Measurements from ENCODE around the gene GPR21. TPM values are rescaled to one million over a fixed set of nuclear protein-coding genes. Genes with fewer than 3 reads are reported as not detected.

Gene GPR21
- total RNA-seq, 1 donor from 2014 or later = 2.9 TPM

GRCh38 chr9:123016631-123017030 lies 16.8 kb upstream of the GPR21 start:
- TF ChIP-seq, protein P1, sequence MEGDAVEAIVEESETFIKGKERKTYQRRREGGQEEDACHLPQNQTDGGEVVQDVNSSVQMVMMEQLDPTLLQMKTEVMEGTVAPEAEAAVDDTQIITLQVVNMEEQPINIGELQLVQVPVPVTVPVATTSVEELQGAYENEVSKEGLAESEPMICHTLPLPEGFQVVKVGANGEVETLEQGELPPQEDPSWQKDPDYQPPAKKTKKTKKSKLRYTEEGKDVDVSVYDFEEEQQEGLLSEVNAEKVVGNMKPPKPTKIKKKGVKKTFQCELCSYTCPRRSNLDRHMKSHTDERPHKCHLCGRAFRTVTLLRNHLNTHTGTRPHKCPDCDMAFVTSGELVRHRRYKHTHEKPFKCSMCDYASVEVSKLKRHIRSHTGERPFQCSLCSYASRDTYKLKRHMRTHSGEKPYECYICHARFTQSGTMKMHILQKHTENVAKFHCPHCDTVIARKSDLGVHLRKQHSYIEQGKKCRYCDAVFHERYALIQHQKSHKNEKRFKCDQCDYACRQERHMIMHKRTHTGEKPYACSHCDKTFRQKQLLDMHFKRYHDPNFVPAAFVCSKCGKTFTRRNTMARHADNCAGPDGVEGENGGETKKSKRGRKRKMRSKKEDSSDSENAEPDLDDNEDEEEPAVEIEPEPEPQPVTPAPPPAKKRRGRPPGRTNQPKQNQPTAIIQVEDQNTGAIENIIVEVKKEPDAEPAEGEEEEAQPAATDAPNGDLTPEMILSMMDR (IDR thresholded peaks at IDR 0.05; ENCODE audit: unreplicated experiment) = no peak
- Mint-ChIP-seq H3K4me1 (ENCODE audit: low read depth) (no peaks in the 10 kb centered on the region), H3K9me3 (ENCODE audit: low read depth) (no peaks in the 10 kb centered on the region), H3K27me3 (no peaks in the 10 kb centered on the region), H3K36me3 (ENCODE audit: insufficient read depth) (peaks cover 34% of the 10 kb centered on the region), H3K4me3 (ENCODE audit: low read depth) (no peak overlapping the region), H3K27ac (no peak overlapping the region)
- DNase-seq (ENCODE audit: low spot score, unreplicated experiment) = no peak

DNA sequence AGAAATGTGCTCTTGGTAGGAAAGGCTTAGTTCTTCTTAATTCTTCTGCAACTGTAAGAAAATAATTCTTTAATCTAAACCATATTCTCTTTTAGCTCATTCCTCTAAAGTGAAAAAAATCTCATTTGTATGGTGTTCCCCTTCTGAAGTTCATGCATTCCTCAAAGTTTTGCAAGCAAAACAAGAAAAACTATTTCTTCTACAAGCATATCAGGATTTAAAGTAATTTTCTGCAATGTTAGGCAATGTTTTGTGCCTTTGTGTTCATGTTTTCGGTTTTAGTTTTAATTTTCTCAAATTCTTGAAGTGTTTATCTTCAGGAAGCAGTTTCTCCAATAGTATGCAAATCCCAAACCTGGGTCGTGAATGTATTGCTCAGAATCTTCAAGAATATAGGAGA lies 12.7 kb upstream of the GPR21 start:
- Mint-ChIP-seq H3K36me3 (ENCODE audit: insufficient read depth) (peaks cover 22% of the 10 kb centered on the region), H3K4me3 (ENCODE audit: low read depth) (no peak overlapping the region), H3K27me3 (no peaks in the 10 kb centered on the region)

DNA sequence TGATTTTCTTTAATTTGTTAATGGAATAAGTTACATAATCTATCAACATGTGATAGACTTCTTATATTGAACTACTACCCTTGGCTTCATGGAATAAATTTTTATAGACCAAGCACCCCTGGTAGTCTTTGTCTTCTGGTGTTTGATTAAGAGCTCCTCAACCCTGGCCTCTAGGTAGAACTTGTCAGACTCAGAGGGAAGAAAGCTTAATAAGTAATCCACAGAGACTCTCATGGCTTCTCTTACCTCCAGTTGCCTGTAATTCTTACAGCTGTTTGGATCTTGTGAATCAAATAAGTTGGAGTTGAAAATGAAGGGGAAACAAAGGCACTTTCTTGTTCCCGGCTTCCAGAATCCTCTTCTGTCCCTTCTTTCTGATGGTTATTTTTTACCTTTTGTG lies 7.0 kb upstream of the GPR21 start:
- TF ChIP-seq, protein P1 (IDR thresholded peaks at IDR 0.05; ENCODE audit: unreplicated experiment) = no peak
- Mint-ChIP-seq H3K4me1 (ENCODE audit: low read depth) (peaks cover 15% of the 10 kb centered on the region), H3K4me3 (ENCODE audit: low read depth) (peak overlapping the region; percentile 45), H3K27ac (peak overlapping the region; percentile 17), H3K9me3 (ENCODE audit: low read depth) (no peaks in the 10 kb centered on the region), H3K36me3 (ENCODE audit: insufficient read depth) (peaks cover 24% of the 10 kb centered on the region), H3K27me3 (no peaks in the 10 kb centered on the region)
- DNase-seq (ENCODE audit: low spot score, unreplicated experiment) = no peak

More for the DNA sequence above, 12.7 kb upstream of the GPR21 start:
- no peak overlapping the region for H3K27ac Mint-ChIP-seq
- H3K9me3 Mint-ChIP-seq (ENCODE audit: low read depth) = no peaks in the 10 kb centered on the region
- TF ChIP-seq, protein P1 (IDR thresholded peaks at IDR 0.05; ENCODE audit: unreplicated experiment) = no peak
- DNase-seq (ENCODE audit: low spot score, unreplicated experiment) = no peak
- peaks cover 5% of the 10 kb centered on the region for H3K4me1 Mint-ChIP-seq (ENCODE audit: low read depth)

- TF ChIP-seq, protein P1 (IDR thresholded peaks at IDR 0.05; ENCODE audit: unreplicated experiment) = no peak
- no peak for DNase-seq (ENCODE audit: low spot score, unreplicated experiment)
- H3K4me3 Mint-ChIP-seq (ENCODE audit: low read depth) = no peak overlapping the region
- H3K27ac Mint-ChIP-seq = no peak overlapping the region
- H3K27me3 Mint-ChIP-seq = no peaks in the 10 kb centered on the region
- peaks cover 22% of the 10 kb centered on the region for H3K36me3 Mint-ChIP-seq (ENCODE audit: insufficient read depth)
- H3K9me3 Mint-ChIP-seq (ENCODE audit: low read depth) = no peaks in the 10 kb centered on the region
- H3K4me1 Mint-ChIP-seq (ENCODE audit: low read depth) = peaks cover 15% of the 10 kb centered on the region
Observed at GRCh38 chr9:123027517-123027916, 6.0 kb upstream of the GPR21 start.

- DNase-seq (ENCODE audit: low spot score, unreplicated experiment) = no peak
- no peak overlapping the region for H3K27ac Mint-ChIP-seq
Observed at GRCh38 chr9:123028136-123028535, 5.3 kb upstream of the GPR21 start.

More at GRCh38 chr9:123028136-123028535, 5.3 kb upstream of the GPR21 start:
- Mint-ChIP-seq H3K4me3 (ENCODE audit: low read depth) (no peak overlapping the region), H3K27me3 (no peaks in the 10 kb centered on the region), H3K36me3 (ENCODE audit: insufficient read depth) (peaks cover 17% of the 10 kb centered on the region), H3K4me1 (ENCODE audit: low read depth) (peaks cover 15% of the 10 kb centered on the region), H3K9me3 (ENCODE audit: low read depth) (no peaks in the 10 kb centered on the region)
- TF ChIP-seq, protein P1 (IDR thresholded peaks at IDR 0.05; ENCODE audit: unreplicated experiment) = no peak

Measured in progenitor cell of endocrine pancreas (in vitro differentiated cells).